HL-60 (cell line): Measurements from ENCODE around the gene ARPC5.
"Not testable (repeated sequence)": the region's sequence is repeated elsewhere in the genome, so short reads cannot be mapped to it uniquely, and the experiment has no call there.

Experiments used
- DNase-seq, 2 experiments: peaks; one replicate each; pipeline ENCODE4 v3.0.0-alpha.2; 2010 to 2020; ENCODE audit warnings: low read depth in 1 of 2, low spot score in 1 of 2
- H3K27ac ChIP-seq: fragments of 250-450 bp; sonication (Bioruptor Pico); replicated peaks from 2 replicates; pipeline ENCODE4 v1.5.1; 2020; ENCODE audit warnings: mild to moderate bottlenecking, moderate library complexity
- H3K27me3 ChIP-seq: fragments of 250-450 bp; sonication (Bioruptor Pico); 2 replicates; pipeline ENCODE4 v1.5.1; 2021; ENCODE audit warnings: mild to moderate bottlenecking, moderate library complexity; ENCODE audit not compliant: insufficient read depth, poor library complexity, severe bottlenecking
- H3K4me3 ChIP-seq: replicated peaks from 2 replicates; pipeline ENCODE4 v1.5.1; 2011; ENCODE audit warnings: mild to moderate bottlenecking, control low read depth, low read length; ENCODE audit not compliant: insufficient read depth
- GABPA ChIP-seq: IDR thresholded peaks from 2 replicates; pipeline ENCODE4 v1.6.1; 2012; ENCODE audit warnings: low read depth
- POLR2AphosphoS5 ChIP-seq: IDR thresholded peaks from 2 replicates; pipeline ENCODE4 v1.6.1; 2012; ENCODE audit warnings: low read depth
- REST ChIP-seq: IDR thresholded peaks from 2 replicates; pipeline ENCODE4 v1.6.1; 2012; ENCODE audit warnings: low read depth; ENCODE audit not compliant: insufficient replicate concordance
- SPI1 ChIP-seq: IDR thresholded peaks from 2 replicates; pipeline ENCODE4 v1.6.1; 2012; ENCODE audit warnings: low read depth, mild to moderate bottlenecking, borderline replicate concordance
- TF ChIP-seq, protein P1 (sequence below): IDR thresholded peaks from one replicate; pipeline ENCODE4 v1.5.1; 2011; ENCODE audit warnings: low read length, control low read depth, inconsistent platforms; ENCODE audit not compliant: insufficient read depth

Gene ARPC5

GRCh38 chr1:183619781-183620180, 15.8 kb downstream of the ARPC5 start:
- Histone ChIP-seq H3K27me3 (no peaks in the 10 kb centered on the region), H3K4me3 (no peak overlapping the region), H3K27ac (no peak overlapping the region)
- TF ChIP-seq SPI1 (no peak), REST (no peak), GABPA (no peak), POLR2AphosphoS5 (no peak)
- TF ChIP-seq, protein P1, sequence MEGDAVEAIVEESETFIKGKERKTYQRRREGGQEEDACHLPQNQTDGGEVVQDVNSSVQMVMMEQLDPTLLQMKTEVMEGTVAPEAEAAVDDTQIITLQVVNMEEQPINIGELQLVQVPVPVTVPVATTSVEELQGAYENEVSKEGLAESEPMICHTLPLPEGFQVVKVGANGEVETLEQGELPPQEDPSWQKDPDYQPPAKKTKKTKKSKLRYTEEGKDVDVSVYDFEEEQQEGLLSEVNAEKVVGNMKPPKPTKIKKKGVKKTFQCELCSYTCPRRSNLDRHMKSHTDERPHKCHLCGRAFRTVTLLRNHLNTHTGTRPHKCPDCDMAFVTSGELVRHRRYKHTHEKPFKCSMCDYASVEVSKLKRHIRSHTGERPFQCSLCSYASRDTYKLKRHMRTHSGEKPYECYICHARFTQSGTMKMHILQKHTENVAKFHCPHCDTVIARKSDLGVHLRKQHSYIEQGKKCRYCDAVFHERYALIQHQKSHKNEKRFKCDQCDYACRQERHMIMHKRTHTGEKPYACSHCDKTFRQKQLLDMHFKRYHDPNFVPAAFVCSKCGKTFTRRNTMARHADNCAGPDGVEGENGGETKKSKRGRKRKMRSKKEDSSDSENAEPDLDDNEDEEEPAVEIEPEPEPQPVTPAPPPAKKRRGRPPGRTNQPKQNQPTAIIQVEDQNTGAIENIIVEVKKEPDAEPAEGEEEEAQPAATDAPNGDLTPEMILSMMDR = no peak
- DNase-seq = no peak

DNA sequence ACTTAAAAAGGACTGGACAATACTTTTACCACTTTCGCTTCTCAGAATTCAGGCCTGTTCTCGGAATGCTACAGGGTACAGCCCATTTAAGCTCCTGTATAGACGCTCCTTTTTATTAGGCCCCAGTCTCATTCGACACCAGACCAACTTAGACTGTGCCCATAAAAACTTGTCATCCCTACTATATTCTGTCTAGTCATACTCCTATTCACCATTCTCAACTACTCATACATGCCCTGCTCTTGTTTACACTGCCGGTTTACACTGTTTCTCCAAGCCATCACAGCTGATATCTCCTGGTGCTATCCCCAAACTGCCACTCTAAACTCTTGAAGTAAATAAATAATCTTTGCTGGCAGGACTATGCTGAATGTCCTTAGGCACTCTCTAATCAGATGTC, 17.4 kb downstream of the ARPC5 start:
- not testable (repeated sequence) for DNase-seq, H3K4me3 ChIP-seq, H3K27ac ChIP-seq, H3K27me3 ChIP-seq

- DNase-seq = not testable (repeated sequence)
Observed at GRCh38 chr1:183612975-183613374, 22.6 kb downstream of the ARPC5 start.

GRCh38 chr1:183612407-183612806, 23.2 kb downstream of the ARPC5 start:
- Histone ChIP-seq H3K27me3 (no peaks in the 10 kb centered on the region), H3K4me3 (no peak overlapping the region), H3K27ac (no peak overlapping the region)
- TF ChIP-seq, protein P1 = no peak
- TF ChIP-seq POLR2AphosphoS5 = no peak
- no peak for TF ChIP-seq GABPA
- no peak for TF ChIP-seq REST
- no peak for TF ChIP-seq SPI1
- no peak for DNase-seq

More at GRCh38 chr1:183612975-183613374, 22.6 kb downstream of the ARPC5 start:
- H3K4me3 ChIP-seq, H3K27ac ChIP-seq, H3K27me3 ChIP-seq: not testable (repeated sequence)

- TF ChIP-seq REST = no peak
- TF ChIP-seq SPI1 = no peak
- TF ChIP-seq, protein P1 = no peak
- TF ChIP-seq GABPA = no peak
- TF ChIP-seq POLR2AphosphoS5 = no peak
- no peak for DNase-seq
- Histone ChIP-seq H3K27ac (no peak overlapping the region), H3K4me3 (no peak overlapping the region), H3K27me3 (no peaks in the 10 kb centered on the region)
Observed at GRCh38 chr1:183611021-183611420, 24.6 kb downstream of the ARPC5 start.
